ENCODE data around the gene KCNT1.

Gene KCNT1

GRCh38 chr9:135696446-135696845 lies 5.5 kb upstream of the KCNT1 start:
- H3K4me3 ChIP-seq (ENCODE audit: low read depth, low read length) = no peak overlapping the region
- TF ChIP-seq CTCF (IDR thresholded peaks at IDR 0.05; ENCODE audit: insufficient read depth, low read length, missing control alignments) = no peak
- DNase-seq (ENCODE audit: low read depth, low spot score) = no peak
- ChIA-PET POLR2A (no interaction called here), CTCF (no interaction called here)

DNA sequence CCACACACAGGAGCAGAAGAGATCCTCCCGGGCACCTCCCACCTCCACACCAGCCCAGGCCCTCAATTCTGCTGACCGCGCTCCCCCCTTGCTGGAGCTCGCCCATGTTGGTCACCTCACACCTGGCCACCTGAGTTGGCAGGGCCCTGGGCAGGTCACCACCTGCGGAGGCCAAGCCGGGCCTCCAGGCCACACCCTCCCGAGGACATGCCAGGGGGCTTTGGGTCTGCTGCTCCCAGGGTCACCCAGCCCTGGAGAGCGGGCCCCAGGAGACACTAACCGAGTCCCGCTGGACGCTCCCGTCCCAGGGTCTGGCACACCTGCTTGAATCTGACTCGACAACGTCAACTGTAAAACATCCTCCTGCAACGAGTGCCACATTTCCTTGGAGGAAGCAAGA lies 4.8 kb upstream of the KCNT1 start:
- no peak for DNase-seq (ENCODE audit: low read depth, low spot score)
- ChIA-PET CTCF (interaction anchor here (0.7 kb wide), 1 partner anchor 8 kb away, joined by 3 read pairs; no protein-coding TSS in a partner anchor), POLR2A (no interaction called here)
- no peak for TF ChIP-seq CTCF (IDR thresholded peaks at IDR 0.05; ENCODE audit: insufficient read depth, low read length, missing control alignments)
- no peak overlapping the region for H3K4me3 ChIP-seq (ENCODE audit: low read depth, low read length)

DNA sequence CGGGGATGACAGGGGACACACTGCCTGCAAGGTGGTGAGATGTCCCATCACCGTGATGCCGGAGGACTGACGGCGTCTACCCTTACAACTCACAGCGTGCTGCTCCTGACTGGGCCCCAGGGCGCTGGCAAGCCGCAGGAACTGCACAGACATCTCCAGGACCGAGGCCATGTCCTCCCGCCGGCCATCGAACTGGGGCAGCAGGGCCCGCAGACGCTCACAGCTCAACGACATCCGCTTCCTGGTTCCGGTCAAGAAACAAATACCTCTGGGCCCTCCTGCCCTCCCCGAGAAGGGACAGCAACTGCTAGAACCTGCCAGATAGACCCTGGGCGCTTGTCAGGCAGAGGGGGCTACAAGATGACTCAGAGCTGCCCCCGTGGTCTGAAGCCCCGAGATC lies 3.7 kb upstream of the KCNT1 start:
- TF ChIP-seq CTCF (IDR thresholded peaks at IDR 0.05; ENCODE audit: insufficient read depth, low read length, missing control alignments) = no peak
- ChIA-PET CTCF (no interaction called here), POLR2A (no interaction called here)
- no peak for DNase-seq (ENCODE audit: low read depth, low spot score)
- H3K4me3 ChIP-seq (ENCODE audit: low read depth, low read length) = no peak overlapping the region

DNA sequence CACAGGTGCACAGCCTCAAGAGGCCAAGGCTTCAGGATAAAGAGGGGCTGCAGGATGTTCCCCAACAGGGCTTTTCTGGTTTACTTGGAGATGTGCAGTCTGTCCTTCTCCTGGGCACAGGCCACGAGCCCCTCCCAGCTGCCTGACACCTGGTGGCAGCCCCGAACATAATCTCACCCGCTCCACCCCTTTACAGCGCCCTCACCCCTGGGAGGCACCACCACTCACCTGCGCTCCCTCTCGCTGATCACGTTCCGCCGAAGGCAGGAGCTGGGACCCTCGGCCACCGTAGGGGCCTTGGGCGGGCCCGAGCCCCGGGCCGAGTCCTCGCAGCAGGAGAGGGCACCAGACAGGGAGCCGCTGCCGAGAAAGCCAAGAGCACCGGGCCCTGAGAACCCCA lies 3.2 kb upstream of the KCNT1 start:
- ChIA-PET POLR2A (no interaction called here), CTCF (no interaction called here)
- H3K4me3 ChIP-seq (ENCODE audit: low read depth, low read length) = no peak overlapping the region
- TF ChIP-seq CTCF (IDR thresholded peaks at IDR 0.05; ENCODE audit: insufficient read depth, low read length, missing control alignments) = no peak
- no peak for DNase-seq (ENCODE audit: low read depth, low spot score)

DNA sequence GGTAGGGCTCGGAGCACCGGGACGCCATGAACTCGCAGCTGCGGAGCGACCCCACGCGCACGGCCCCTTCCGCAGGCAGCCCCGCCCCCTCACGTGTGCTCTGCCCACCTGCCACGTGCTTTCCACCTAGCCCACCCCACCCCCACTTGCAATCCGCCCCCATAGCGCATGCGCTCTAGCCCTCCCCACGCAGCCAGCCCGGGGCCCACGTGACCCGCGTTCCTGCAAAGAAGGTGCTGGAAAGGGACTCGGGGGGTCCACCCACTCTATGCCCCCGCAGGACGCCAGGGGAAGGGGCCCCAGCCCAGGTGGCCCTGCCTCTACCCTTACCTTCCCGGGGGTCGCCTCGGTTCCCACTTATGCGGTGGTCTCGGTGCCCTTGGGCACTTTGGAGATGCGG lies 2.5 kb upstream of the KCNT1 start, which contains the start of gene SOHLH1:
Gene SOHLH1 (minus strand): TSS at position 42 of the 400 bp plus-strand sequence. CDS start 14 bp downstream, at position 28.
- CTCF ChIA-PET = no interaction called here
- no peak for DNase-seq (ENCODE audit: low read depth, low spot score)
- no peak within 1 kb of the TSS for H3K4me3 ChIP-seq (ENCODE audit: low read depth, low read length)
- no peak for TF ChIP-seq CTCF (IDR thresholded peaks at IDR 0.05; ENCODE audit: insufficient read depth, low read length, missing control alignments)
- POLR2A ChIA-PET = no interaction called here

- ChIA-PET POLR2A (no interaction called here), CTCF (interaction anchor here (1.5 kb wide), 1 partner anchor 14 kb away, joined by 5 read pairs; no protein-coding TSS in a partner anchor)
- H3K4me3 ChIP-seq (ENCODE audit: low read depth, low read length) = no peak overlapping the region
- no peak for TF ChIP-seq CTCF (IDR thresholded peaks at IDR 0.05; ENCODE audit: insufficient read depth, low read length, missing control alignments)
- no peak for DNase-seq (ENCODE audit: low read depth, low spot score)
Observed at GRCh38 chr9:135700525-135700924, 1.5 kb upstream of the KCNT1 start.

Measured in AG04449 (cell line).